Left lung (tissue), 10 donors: ENCODE data around the gene GPR75. TPM values are rescaled to one million over a fixed set of nuclear protein-coding genes. Genes with fewer than 3 reads are reported as not detected.

Source experiments
- ATAC-seq: fragments of 200-7000 bp; cut with Tn5 transposase; one replicate; pipeline ENCODE4 v1.9.1; 2020; ENCODE audit warnings: moderate library complexity
- DNase-seq, 4 donors: peaks; one replicate each; pipeline ENCODE4 v3.0.0-alpha.2; 2013 to 2020
- H3K27ac ChIP-seq, 2 donors: fragments of 200-600 bp; sonication (generic) in 1 of 2; one replicate each; pipeline versions ENCODE4 v1.5.0 to v1.8.0; 2020 to 2021
- H3K27me3 ChIP-seq, 2 donors: fragments of 200-600 bp; sonication (generic) in 1 of 2; one replicate each; pipeline versions ENCODE4 v1.5.0 to v1.8.0; 2020 to 2021
- H3K36me3 ChIP-seq, 2 donors: fragments of 200-600 bp; sonication (generic) in 1 of 2; one replicate each; pipeline versions ENCODE4 v1.5.0 to v1.8.0; 2020 to 2021
- H3K4me1 ChIP-seq, 2 donors: fragments of 200-600 bp; one replicate each; pipeline ENCODE4 v1.8.0; 2021
- H3K4me3 ChIP-seq, 2 donors: fragments of 200-600 bp; sonication (generic) in 1 of 2; one replicate each; pipeline versions ENCODE4 v1.5.0 to v1.8.0; 2020 to 2021; ENCODE audit warnings: mild to moderate bottlenecking in 1 of 2
- H3K9me3 ChIP-seq, 2 donors: fragments of 200-600 bp; sonication (generic) in 1 of 2; one replicate each; pipeline versions ENCODE4 v1.5.0 to v1.8.0; 2020 to 2021
- intact Hi-C, 2 donors: fragments of 100-400 bp; cut with DNase I; formaldehyde crosslinking; loops; one replicate each; pipeline versions ENCODE4 v1.11.2 to v1.14.2; 2022
- polyA plus RNA-seq, 6 donors: library from polyadenylated mRNA; unstranded; fragments of 120-200 nt; gene quantifications; one replicate each; pipeline ENCODE4 v1.2.1, GENCODE V29; 2013; ENCODE audit not compliant: insufficient read length in 6 of 6
- total RNA-seq, 2 donors: library from RNA; stranded (reverse); fragmentation: NEBNext Ultra II Directional; extraction: Animal tissue kit (Norgen Biotek cat#: 25700); gene quantifications; one replicate each; pipeline ENCODE4 v1.2.1, GENCODE V29; 2021
- TF ChIP-seq, protein P1 (sequence below), 2 donors: fragments of 200-600 bp; sonication (generic) in 1 of 2; IDR thresholded peaks; one replicate each; pipeline versions ENCODE4 v1.5.0 to v1.8.0; 2021; ENCODE audit warnings: antibody characterized with exemption in 2 of 2
- donor health status: DM: no; HTN: yes; CAD: no.
- donor health status: DM: no; HTN: no; CAD: no.

Gene GPR75
- total and polyA plus RNA-seq, 8 donors: 1.3 to 4.7 (median 3.9) TPM

- intact Hi-C loops: no loop called here
- ATAC-seq: no peak
Measured at GRCh38 chr2:53821810-53822209, 38.0 kb downstream of the GPR75 start.

GRCh38 chr2:53820711-53821110 lies 39.1 kb downstream of the GPR75 start:
- Histone ChIP-seq H3K4me1 (no peaks in the 10 kb centered on the region), H3K9me3 (no peaks in the 10 kb centered on the region)
- ATAC-seq: peak; percentile 22

More at GRCh38 chr2:53821810-53822209, 38.0 kb downstream of the GPR75 start:
- TF ChIP-seq, protein P1, sequence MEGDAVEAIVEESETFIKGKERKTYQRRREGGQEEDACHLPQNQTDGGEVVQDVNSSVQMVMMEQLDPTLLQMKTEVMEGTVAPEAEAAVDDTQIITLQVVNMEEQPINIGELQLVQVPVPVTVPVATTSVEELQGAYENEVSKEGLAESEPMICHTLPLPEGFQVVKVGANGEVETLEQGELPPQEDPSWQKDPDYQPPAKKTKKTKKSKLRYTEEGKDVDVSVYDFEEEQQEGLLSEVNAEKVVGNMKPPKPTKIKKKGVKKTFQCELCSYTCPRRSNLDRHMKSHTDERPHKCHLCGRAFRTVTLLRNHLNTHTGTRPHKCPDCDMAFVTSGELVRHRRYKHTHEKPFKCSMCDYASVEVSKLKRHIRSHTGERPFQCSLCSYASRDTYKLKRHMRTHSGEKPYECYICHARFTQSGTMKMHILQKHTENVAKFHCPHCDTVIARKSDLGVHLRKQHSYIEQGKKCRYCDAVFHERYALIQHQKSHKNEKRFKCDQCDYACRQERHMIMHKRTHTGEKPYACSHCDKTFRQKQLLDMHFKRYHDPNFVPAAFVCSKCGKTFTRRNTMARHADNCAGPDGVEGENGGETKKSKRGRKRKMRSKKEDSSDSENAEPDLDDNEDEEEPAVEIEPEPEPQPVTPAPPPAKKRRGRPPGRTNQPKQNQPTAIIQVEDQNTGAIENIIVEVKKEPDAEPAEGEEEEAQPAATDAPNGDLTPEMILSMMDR (IDR thresholded peaks at IDR 0.05): no peak
- DNase-seq: no peak
- no peaks in the 10 kb centered on the region for H3K27me3 ChIP-seq
- no peak overlapping the region for H3K4me3 ChIP-seq
- H3K27ac ChIP-seq: no peak overlapping the region
- no peaks in the 10 kb centered on the region for H3K9me3 ChIP-seq
- peaks cover 0 to 34% of the 10 kb centered on the region in 2 donors for H3K36me3 ChIP-seq
- H3K4me1 ChIP-seq: no peaks in the 10 kb centered on the region

DNA sequence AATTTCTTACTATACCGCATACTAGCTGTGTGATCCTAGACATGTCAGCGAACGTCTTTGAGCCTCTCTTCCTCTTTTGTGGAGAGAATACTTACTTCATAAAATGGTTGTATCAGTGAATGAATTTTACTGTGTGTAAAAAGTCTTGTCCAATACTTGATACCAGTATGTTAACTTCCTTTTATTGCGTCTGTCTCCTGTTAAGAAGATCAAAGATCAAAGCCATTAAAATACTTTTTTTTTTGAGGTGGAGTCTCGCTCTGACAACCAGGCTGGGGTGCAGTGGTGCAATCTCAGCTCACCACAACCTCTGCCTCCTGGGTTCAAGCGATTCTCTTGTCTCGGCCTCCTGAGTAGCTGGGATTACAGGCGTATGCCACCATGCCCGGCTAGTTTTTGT lies 39.7 kb downstream of the GPR75 start:
- intact Hi-C loops: no loop called here
- Histone ChIP-seq H3K4me3 (no peak overlapping the region), H3K36me3 (peaks cover 0 to 52% of the 10 kb centered on the region in 2 donors), H3K27ac (no peak overlapping the region), H3K4me1 (no peaks in the 10 kb centered on the region), H3K9me3 (no peaks in the 10 kb centered on the region), H3K27me3 (no peaks in the 10 kb centered on the region)
- TF ChIP-seq, protein P1 (IDR thresholded peaks at IDR 0.05): no peak
- ATAC-seq: no peak
- no peak for DNase-seq

More at GRCh38 chr2:53820711-53821110, 39.1 kb downstream of the GPR75 start:
- no peak overlapping the region for H3K4me3 ChIP-seq
- no peak overlapping the region for H3K27ac ChIP-seq
- TF ChIP-seq, protein P1 (IDR thresholded peaks at IDR 0.05): no peak
- no peaks in the 10 kb centered on the region for H3K27me3 ChIP-seq
- intact Hi-C loops: no loop called here
- peaks cover 0 to 45% of the 10 kb centered on the region in 2 donors for H3K36me3 ChIP-seq
- DNase-seq: no peak

DNA sequence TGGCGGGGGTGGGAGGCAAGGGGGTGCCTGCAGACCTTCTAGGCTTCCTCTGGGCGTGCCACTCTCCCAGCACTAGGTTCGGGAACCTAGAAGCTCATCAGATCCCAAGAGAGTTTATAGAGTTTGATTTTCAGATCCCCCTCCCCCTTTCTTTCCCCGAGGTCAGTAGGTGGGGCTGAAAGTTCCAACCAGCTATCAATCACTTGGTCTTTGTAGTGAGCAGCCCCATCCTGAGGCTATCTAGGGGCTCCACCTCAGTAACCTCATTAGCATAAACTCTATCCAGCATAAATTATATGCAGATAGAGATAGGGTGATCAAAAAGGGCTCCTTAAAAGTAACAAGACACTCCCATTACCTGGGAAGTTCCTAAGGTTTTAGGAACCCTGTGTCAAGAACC lies 40.1 kb downstream of the GPR75 start:
- H3K36me3 ChIP-seq: peaks cover 0 to 56% of the 10 kb centered on the region in 2 donors

DNA sequence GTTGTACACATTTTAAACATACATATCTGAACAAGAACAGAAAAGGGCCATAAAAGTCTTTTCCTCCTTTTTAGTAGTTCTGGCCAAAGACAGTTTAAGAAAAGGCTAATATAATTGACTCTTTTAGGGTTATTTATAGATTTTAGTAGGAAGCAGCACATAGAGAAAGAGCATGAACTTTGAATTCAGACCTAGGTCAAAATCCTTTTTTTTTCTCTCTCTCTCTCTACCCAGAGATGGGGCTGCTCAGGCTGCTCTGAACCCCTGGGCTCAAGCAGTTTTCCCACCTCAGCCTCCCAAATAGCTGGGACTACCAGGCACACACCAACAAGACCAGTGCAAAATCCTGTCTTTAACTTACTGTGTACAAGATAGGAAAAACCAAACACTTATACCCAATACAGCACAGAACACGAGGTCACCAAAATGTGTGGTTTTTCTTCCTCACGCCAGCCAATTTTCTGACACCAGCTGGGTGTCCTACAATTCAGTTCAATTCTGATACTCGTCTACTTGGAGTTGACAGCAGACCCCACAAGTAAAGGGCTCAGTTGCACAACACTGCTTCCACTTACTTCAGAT lies 40.8 kb downstream of the GPR75 start:
- no peaks in the 10 kb centered on the region for H3K27me3 ChIP-seq
- H3K36me3 ChIP-seq: peaks cover 0 to 63% of the 10 kb centered on the region in 2 donors
- no peak overlapping the region for H3K27ac ChIP-seq
- ATAC-seq (no peak), DNase-seq (no peak)
- TF ChIP-seq, protein P1 (IDR thresholded peaks at IDR 0.05): no peak
- no peak overlapping the region for H3K4me3 ChIP-seq
- no peaks in the 10 kb centered on the region for H3K4me1 ChIP-seq
- intact Hi-C loops: no loop called here
- no peaks in the 10 kb centered on the region for H3K9me3 ChIP-seq

More for the DNA sequence above, 40.1 kb downstream of the GPR75 start:
- no peak for DNase-seq
- no peaks in the 10 kb centered on the region for H3K9me3 ChIP-seq
- H3K27ac ChIP-seq: no peak overlapping the region
- H3K4me1 ChIP-seq: no peaks in the 10 kb centered on the region
- intact Hi-C loops: no loop called here
- H3K27me3 ChIP-seq: no peaks in the 10 kb centered on the region
- H3K4me3 ChIP-seq: no peak overlapping the region
- ATAC-seq: no peak
- TF ChIP-seq, protein P1 (IDR thresholded peaks at IDR 0.05): no peak
